Measurements from ENCODE around the gene SSH2. TPM values are rescaled to one million over a fixed set of nuclear protein-coding genes. Genes with fewer than 3 reads are reported as not detected.

SSH2 gene
- total RNA-seq, 1 experiment from 2014 or later = 8.5 TPM

GRCh38 chr17:29826114-29826692 is 103.8 kb downstream of the SSH2 start:
- intact Hi-C loops (cut with micrococcal nuclease) = no loop called here
- ChIA-PET POLR2A (ENCODE audit: unreplicated experiment) (no interaction called here), CTCF (no interaction called here)
- Histone ChIP-seq H3K27me3 (ENCODE audit: low read length) (no peaks in the 10 kb centered on the region), H3K27ac (ENCODE audit: low read length) (no peak overlapping the region), H3K9me3 (ENCODE audit: low read length) (no peaks in the 10 kb centered on the region), H3K79me2 (ENCODE audit: low read length) (no peaks in the 10 kb centered on the region), H3K4me1 (ENCODE audit: insufficient read depth, low read length) (no peaks in the 10 kb centered on the region), H3F3A (ENCODE audit: low read length, unreplicated experiment) (no peaks in the 10 kb centered on the region), H2AFZ (ENCODE audit: low read length) (no peak overlapping the region), H3K4me3 (ENCODE audit: low read length) (no peak overlapping the region), H3K4me2 (ENCODE audit: low read length) (no peak overlapping the region), H3K36me3 (ENCODE audit: low read depth, low read length) (no peaks in the 10 kb centered on the region), H3K9ac (ENCODE audit: low read length) (no peak overlapping the region), H4K20me1 (ENCODE audit: low read length) (no peaks in the 10 kb centered on the region), H3K9me2 (replicated peaks; ENCODE audit: low read length) (no peaks in the 10 kb centered on the region)
- TF ChIP-seq, protein P1, sequence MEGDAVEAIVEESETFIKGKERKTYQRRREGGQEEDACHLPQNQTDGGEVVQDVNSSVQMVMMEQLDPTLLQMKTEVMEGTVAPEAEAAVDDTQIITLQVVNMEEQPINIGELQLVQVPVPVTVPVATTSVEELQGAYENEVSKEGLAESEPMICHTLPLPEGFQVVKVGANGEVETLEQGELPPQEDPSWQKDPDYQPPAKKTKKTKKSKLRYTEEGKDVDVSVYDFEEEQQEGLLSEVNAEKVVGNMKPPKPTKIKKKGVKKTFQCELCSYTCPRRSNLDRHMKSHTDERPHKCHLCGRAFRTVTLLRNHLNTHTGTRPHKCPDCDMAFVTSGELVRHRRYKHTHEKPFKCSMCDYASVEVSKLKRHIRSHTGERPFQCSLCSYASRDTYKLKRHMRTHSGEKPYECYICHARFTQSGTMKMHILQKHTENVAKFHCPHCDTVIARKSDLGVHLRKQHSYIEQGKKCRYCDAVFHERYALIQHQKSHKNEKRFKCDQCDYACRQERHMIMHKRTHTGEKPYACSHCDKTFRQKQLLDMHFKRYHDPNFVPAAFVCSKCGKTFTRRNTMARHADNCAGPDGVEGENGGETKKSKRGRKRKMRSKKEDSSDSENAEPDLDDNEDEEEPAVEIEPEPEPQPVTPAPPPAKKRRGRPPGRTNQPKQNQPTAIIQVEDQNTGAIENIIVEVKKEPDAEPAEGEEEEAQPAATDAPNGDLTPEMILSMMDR (conservative IDR thresholded peaks at IDR 0.05; ENCODE audit: low read depth, low read length) = no peak
- no peak for TF ChIP-seq EZH2 (IDR thresholded peaks at IDR 0.05; ENCODE audit: low read length, unreplicated experiment)
- no peak for TF ChIP-seq EZH2phosphoT487 (IDR thresholded peaks at IDR 0.05; ENCODE audit: borderline replicate concordance, low read length)
- no peak for ATAC-seq
- BruUV-seq (replicated peaks) = no TSS peak
- DNase-seq = no peak

GRCh38 chr17:29825604-29826003 is 104.4 kb downstream of the SSH2 start:
- intact Hi-C loops (cut with micrococcal nuclease) = no loop called here
- no TSS peak for BruUV-seq (replicated peaks)
- ChIA-PET CTCF (no interaction called here), POLR2A (ENCODE audit: unreplicated experiment) (no interaction called here)
- Histone ChIP-seq H3K9ac (ENCODE audit: low read length) (no peak overlapping the region), H3K4me1 (ENCODE audit: insufficient read depth, low read length) (no peaks in the 10 kb centered on the region), H3K27me3 (ENCODE audit: low read length) (no peaks in the 10 kb centered on the region), H3K27ac (ENCODE audit: low read length) (no peak overlapping the region), H3K4me3 (ENCODE audit: low read length) (no peak overlapping the region), H3K9me3 (ENCODE audit: low read length) (no peaks in the 10 kb centered on the region), H4K20me1 (ENCODE audit: low read length) (no peaks in the 10 kb centered on the region), H2AFZ (ENCODE audit: low read length) (no peak overlapping the region), H3K4me2 (ENCODE audit: low read length) (no peak overlapping the region), H3K79me2 (ENCODE audit: low read length) (no peaks in the 10 kb centered on the region), H3K9me2 (replicated peaks; ENCODE audit: low read length) (no peaks in the 10 kb centered on the region), H3F3A (ENCODE audit: low read length, unreplicated experiment) (no peaks in the 10 kb centered on the region), H3K36me3 (ENCODE audit: low read depth, low read length) (no peaks in the 10 kb centered on the region)
- TF ChIP-seq EZH2 (IDR thresholded peaks at IDR 0.05; ENCODE audit: low read length, unreplicated experiment) = no peak
- no peak for TF ChIP-seq EZH2phosphoT487 (IDR thresholded peaks at IDR 0.05; ENCODE audit: borderline replicate concordance, low read length)
- TF ChIP-seq, protein P1 (conservative IDR thresholded peaks at IDR 0.05; ENCODE audit: low read depth, low read length) = no peak
- DNase-seq (no peak), ATAC-seq (no peak)

DNA sequence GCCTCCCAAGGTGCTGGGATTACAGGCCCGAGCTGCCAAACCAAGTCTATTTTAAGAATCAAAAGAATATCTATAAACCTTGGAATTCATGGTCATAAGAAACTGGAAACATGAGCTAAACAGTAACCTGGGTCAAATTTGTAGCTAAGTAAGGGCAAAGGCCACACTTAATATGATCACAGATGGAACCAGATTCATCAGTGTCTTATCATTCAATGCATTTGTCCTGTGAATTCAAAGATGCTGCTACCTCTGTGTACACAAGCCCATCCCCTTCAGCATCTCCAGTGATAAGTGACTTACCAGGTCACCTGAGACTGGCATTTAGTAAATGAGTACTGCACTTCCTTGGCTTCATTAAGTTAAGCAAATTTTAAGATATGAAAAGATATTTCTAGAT is 108.1 kb downstream of the SSH2 start:
- no peak overlapping the region for H3K4me2 ChIP-seq (ENCODE audit: low read length)
- POLR2A ChIA-PET (ENCODE audit: unreplicated experiment) = no interaction called here
- TF ChIP-seq, protein P1 (conservative IDR thresholded peaks at IDR 0.05; ENCODE audit: low read depth, low read length) = no peak
- TF ChIP-seq EZH2phosphoT487 (IDR thresholded peaks at IDR 0.05; ENCODE audit: borderline replicate concordance, low read length) (no peak), EZH2 (IDR thresholded peaks at IDR 0.05; ENCODE audit: low read length, unreplicated experiment) (no peak)
- no peaks in the 10 kb centered on the region for H3K9me2 ChIP-seq (replicated peaks; ENCODE audit: low read length)
- BruUV-seq (replicated peaks) = no TSS peak
- ATAC-seq = no peak
- intact Hi-C loops (cut with micrococcal nuclease) = no loop called here
- H3K27me3 ChIP-seq (ENCODE audit: low read length) = no peaks in the 10 kb centered on the region
- no peak overlapping the region for H3K27ac ChIP-seq (ENCODE audit: low read length)
- H3K4me3 ChIP-seq (ENCODE audit: low read length) = no peak overlapping the region
- no peak overlapping the region for H2AFZ ChIP-seq (ENCODE audit: low read length)
- no peaks in the 10 kb centered on the region for H4K20me1 ChIP-seq (ENCODE audit: low read length)
- no peaks in the 10 kb centered on the region for H3K9me3 ChIP-seq (ENCODE audit: low read length)
- no peaks in the 10 kb centered on the region for H3K36me3 ChIP-seq (ENCODE audit: low read depth, low read length)
- no peak overlapping the region for H3K9ac ChIP-seq (ENCODE audit: low read length)
- DNase-seq = no peak
- H3K79me2 ChIP-seq (ENCODE audit: low read length) = no peaks in the 10 kb centered on the region
- H3K4me1 ChIP-seq (ENCODE audit: insufficient read depth, low read length) = no peaks in the 10 kb centered on the region
- CTCF ChIA-PET = no interaction called here
- no peaks in the 10 kb centered on the region for H3F3A ChIP-seq (ENCODE audit: low read length, unreplicated experiment)

All from PC-3 (cell line).